ENCODE results near the gene ZNF230.

The ZNF230 gene

DNA sequence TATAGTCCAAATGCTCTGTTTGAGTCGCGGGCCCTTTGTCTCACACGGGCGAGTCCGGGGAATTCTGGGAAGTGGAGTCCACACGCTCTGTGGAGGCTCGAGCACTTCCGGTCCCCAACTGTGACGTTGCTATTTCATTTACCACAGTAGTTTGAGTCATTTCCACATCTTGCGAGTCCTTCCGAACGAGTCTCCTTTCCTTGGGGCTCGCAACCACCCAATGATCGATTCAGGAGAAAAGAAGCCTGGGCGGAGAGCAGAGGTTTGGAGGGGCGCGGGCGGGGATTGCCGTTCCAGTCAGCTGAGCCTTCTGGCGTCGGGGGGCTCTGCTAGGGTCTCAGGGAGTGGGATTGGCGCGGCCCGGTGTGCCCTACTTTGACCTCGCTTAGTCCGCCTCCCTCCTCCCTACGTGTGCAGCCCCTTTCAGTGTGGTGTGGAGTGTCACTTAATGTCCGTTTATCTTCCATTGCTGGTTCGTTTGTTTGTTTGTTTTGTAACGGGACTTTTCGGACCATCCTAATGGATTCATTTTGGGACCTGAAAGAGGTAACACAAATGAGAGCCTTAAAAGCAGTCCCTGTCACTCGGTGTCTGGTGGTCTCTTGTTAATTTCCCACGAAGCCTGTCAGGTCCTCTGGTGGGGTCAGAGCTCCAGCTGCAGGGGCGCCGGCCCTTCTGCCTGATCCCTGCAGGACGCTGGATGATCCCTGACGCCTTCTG, 22.6 kb downstream of the ZNF230 start, which contains the start of gene ZNF222:
TSS of gene ZNF222 (plus strand) at position 163 of the 720 bp plus-strand sequence. CDS start at position 221, 58 bp downstream.
- CTCF ChIA-PET = interaction anchor here (1.2 kb wide), 1 partner anchor 24 kb away, joined by 4 read pairs; no protein-coding TSS in a partner anchor
- TF ChIP-seq, protein P1, sequence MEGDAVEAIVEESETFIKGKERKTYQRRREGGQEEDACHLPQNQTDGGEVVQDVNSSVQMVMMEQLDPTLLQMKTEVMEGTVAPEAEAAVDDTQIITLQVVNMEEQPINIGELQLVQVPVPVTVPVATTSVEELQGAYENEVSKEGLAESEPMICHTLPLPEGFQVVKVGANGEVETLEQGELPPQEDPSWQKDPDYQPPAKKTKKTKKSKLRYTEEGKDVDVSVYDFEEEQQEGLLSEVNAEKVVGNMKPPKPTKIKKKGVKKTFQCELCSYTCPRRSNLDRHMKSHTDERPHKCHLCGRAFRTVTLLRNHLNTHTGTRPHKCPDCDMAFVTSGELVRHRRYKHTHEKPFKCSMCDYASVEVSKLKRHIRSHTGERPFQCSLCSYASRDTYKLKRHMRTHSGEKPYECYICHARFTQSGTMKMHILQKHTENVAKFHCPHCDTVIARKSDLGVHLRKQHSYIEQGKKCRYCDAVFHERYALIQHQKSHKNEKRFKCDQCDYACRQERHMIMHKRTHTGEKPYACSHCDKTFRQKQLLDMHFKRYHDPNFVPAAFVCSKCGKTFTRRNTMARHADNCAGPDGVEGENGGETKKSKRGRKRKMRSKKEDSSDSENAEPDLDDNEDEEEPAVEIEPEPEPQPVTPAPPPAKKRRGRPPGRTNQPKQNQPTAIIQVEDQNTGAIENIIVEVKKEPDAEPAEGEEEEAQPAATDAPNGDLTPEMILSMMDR (IDR thresholded peaks at IDR 0.05; ENCODE audit: insufficient read depth, low read length, missing control alignments) = no peak
- POLR2A ChIA-PET = interaction anchor here (0.6 to 1.1 kb wide), 2 partner anchors 90 to 136 kb away, joined by 3 to 4 read pairs; partner anchors contain the start of gene ZNF45
- H3K4me3 ChIP-seq (ENCODE audit: low read depth, low read length) = peak within 1 kb of the TSS; percentile 90
- DNase-seq (ENCODE audit: low read depth, low spot score) = peak; percentile 37

DNA sequence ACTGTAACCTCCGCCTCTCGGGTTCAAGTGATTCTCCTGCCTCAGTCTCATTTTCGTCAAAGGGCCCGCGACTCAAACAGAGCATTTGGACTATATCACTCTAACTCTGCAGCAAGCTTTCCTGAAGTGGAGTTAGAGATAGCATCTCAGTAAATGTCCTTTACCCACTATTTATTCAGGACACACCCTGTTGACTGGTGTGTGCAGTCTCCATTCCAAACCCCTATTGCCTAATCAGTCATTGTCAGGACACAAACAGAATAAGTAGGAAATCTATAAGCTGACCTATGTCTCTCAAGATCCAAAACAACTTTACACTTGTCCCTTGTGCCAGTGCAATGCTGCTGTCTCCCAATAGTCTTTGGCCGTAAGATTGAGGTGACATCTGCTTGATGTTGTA, 23.9 kb downstream of the ZNF230 start:
- no peak overlapping the region for H3K4me3 ChIP-seq (ENCODE audit: low read depth, low read length)
- ChIA-PET POLR2A (no interaction called here), CTCF (no interaction called here)
- no peak for DNase-seq (ENCODE audit: low read depth, low spot score)
- TF ChIP-seq, protein P1 (IDR thresholded peaks at IDR 0.05; ENCODE audit: insufficient read depth, low read length, missing control alignments) = no peak

DNA sequence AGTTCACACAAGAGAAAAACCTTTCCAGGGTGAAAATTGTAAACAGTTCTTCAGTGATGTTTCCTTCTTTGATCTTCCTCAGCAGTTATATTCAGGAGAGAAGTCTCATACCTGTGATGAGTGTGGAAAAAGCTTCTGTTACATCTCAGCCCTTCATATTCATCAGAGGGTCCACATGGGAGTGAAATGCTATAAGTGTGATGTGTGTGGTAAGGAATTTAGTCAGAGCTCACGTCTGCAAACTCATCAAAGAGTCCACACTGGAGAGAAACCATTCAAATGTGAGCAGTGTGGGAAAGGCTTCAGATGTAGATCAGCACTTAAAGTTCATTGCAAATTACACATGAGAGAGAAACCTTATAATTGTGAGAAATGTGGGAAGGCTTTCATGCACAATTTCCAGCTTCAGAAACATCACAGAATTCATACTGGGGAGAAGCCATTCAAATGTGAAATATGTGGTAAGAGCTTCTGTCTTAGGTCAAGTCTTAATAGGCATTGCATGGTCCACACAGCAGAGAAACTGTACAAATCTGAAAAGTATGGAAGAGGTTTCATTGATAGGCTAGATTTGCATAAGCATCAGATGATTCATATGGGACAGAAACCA, 29.3 kb downstream of the ZNF230 start:
- CTCF ChIA-PET = no interaction called here
- POLR2A ChIA-PET = no interaction called here
- no peak for DNase-seq (ENCODE audit: low read depth, low spot score)
- TF ChIP-seq, protein P1 (IDR thresholded peaks at IDR 0.05; ENCODE audit: insufficient read depth, low read length, missing control alignments) = no peak
- H3K4me3 ChIP-seq (ENCODE audit: low read depth, low read length) = no peak overlapping the region

DNA sequence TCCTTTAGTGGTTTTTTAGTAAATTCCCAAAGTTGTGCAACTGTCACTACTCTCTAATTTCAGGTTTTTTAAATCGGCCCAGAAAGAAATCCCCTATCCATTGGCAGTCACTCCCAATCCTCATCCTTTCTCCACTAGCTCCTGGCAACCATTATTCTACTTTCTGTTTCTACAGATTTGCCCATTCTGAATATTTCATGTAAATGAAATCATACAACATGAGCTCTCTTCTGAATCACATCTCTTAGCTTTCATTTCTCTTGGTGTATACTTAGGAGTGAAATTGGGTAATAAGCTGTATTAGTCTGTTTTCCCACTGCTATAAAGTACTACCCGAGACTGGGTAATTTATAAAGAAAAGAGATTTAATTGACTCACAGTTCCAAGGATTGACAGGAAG, 39.4 kb downstream of the ZNF230 start:
- DNase-seq (ENCODE audit: low read depth, low spot score) = no peak
- CTCF ChIA-PET = no interaction called here
- TF ChIP-seq, protein P1 (IDR thresholded peaks at IDR 0.05; ENCODE audit: insufficient read depth, low read length, missing control alignments) = no peak
- POLR2A ChIA-PET = no interaction called here
- no peak overlapping the region for H3K4me3 ChIP-seq (ENCODE audit: low read depth, low read length)

DNA sequence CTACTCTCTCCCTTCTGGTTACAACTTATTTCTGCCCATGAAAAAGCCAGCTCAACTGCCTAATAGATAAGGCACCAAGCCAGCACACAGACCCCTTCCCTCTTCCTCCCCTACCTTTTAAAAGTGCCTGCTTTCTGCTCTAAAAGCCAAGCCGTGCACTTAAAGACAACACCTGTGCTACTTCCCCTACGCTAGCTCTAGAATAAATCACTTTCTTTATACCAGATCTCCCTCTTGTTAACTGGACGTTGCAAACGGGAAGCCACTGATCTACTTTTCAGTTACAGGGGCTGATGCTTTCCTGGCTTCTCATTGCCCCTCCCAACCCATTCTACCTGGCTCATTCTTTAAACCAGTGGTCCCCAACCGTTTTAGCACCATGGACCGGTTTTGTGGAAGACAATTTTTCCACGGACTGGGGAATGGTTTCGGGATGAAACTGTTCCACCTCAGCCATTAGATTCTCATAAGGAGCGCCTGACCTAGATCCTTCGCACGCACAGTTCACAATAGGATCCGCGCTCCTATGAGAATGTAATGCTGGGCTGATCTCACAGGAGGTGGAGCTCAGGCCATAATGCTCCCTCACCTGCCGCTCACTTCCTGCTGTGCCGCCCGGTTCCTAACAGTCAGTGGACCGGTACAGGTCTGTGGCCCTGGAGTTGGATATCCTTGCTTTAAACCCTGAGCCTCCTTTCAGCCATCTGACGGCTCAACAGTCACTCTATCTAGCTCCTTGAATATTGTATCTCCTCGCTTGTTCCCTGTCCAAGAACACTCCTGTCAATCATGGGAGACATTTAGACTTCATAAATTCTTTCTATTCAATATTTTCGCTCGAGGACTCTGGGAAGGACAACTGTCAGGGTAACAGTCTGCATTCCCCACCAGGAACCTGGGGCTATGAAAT, 48.2 kb downstream of the ZNF230 start:
- TF ChIP-seq, protein P1 (IDR thresholded peaks at IDR 0.05; ENCODE audit: insufficient read depth, low read length, missing control alignments) = no peak
- ChIA-PET POLR2A (interaction anchor here (0.6 to 0.8 kb wide), 2 partner anchors 11 to 161 kb away, joined by 3 read pairs; partner anchors contain the start of gene ZNF227), CTCF (no interaction called here)
- peak overlapping the region; percentile 94 for H3K4me3 ChIP-seq (ENCODE audit: low read depth, low read length)
- DNase-seq (ENCODE audit: low read depth, low spot score) = no peak
